RKO (cell line): Measurements from ENCODE around the gene BHLHA9.
A peak's percentile ranks its signal among the peaks of the same experiment; 100 is the strongest.

ENCODE experiments used
- DNase-seq: peaks from one replicate; pipeline ENCODE4 v3.0.0-alpha.2; 2016; ENCODE audit warnings: low spot score

BHLHA9 gene

GRCh38 chr17:1255041-1255440, 15.2 kb upstream of the BHLHA9 start:
- DNase-seq = no peak

- DNase-seq = no peak
Observed at GRCh38 chr17:1256699-1257098, 13.5 kb upstream of the BHLHA9 start.

- no peak for DNase-seq
Observed at GRCh38 chr17:1260086-1260769, 10.0 kb upstream of the BHLHA9 start.

GRCh38 chr17:1260770-1261161, 9.5 kb upstream of the BHLHA9 start:
- DNase-seq = no peak

- DNase-seq = no peak
Observed at GRCh38 chr17:1264196-1264595, 6.0 kb upstream of the BHLHA9 start.

GRCh38 chr17:1267471-1267943, 2.7 kb upstream of the BHLHA9 start:
- DNase-seq = peak; percentile 40

- DNase-seq = no peak
Observed at GRCh38 chr17:1271030-1271423, 783 bp downstream of the BHLHA9 start.

- DNase-seq = no peak
Observed at GRCh38 chr17:1271441-1271840, 1.2 kb downstream of the BHLHA9 start.

- DNase-seq = no peak
Observed at GRCh38 chr17:1272701-1273100, 2.5 kb downstream of the BHLHA9 start.

- peak; percentile 27 for DNase-seq
Observed at GRCh38 chr17:1273492-1274244, 3.4 kb downstream of the BHLHA9 start.

- DNase-seq = no peak
Observed at GRCh38 chr17:1274245-1274608, 4.0 kb downstream of the BHLHA9 start.

GRCh38 chr17:1275205-1275961, 5.1 kb downstream of the BHLHA9 start:
- no peak for DNase-seq

GRCh38 chr17:1275962-1276736, 5.9 kb downstream of the BHLHA9 start:
- peak; percentile 46 for DNase-seq

- DNase-seq = no peak
Observed at GRCh38 chr17:1280652-1281051, 10.4 kb downstream of the BHLHA9 start.

- DNase-seq = no peak
Observed at GRCh38 chr17:1286379-1287106, 16.3 kb downstream of the BHLHA9 start.

GRCh38 chr17:1289695-1290094, 19.5 kb downstream of the BHLHA9 start:
- no peak for DNase-seq

GRCh38 chr17:1290676-1291075, 20.4 kb downstream of the BHLHA9 start:
- DNase-seq = no peak

- DNase-seq = no peak
Observed at GRCh38 chr17:1294157-1294717, 24.0 kb downstream of the BHLHA9 start.

- no peak for DNase-seq
Observed at GRCh38 chr17:1298606-1299005, 28.4 kb downstream of the BHLHA9 start.

- DNase-seq = no peak
Observed at GRCh38 chr17:1299552-1300370, 29.5 kb downstream of the BHLHA9 start.
